ENCODE results near the gene ZCCHC14. TPM values are rescaled to one million over a fixed set of nuclear protein-coding genes. Genes with fewer than 3 reads are reported as not detected.

Gene ZCCHC14
- total and polyA plus RNA-seq, 2 donors (not counting 1 experiment from before 2014, with no cell fraction given): 0.70 to 4.4 TPM

GRCh38 chr16:87531418-87531817 lies 38.6 kb upstream of the ZCCHC14 start:
- no peaks in the 10 kb centered on the region for H3K4me1 Mint-ChIP-seq
- H3K27ac Mint-ChIP-seq: no peak overlapping the region
- WGBS (ENCODE audit: insufficient coverage): 89% methylated on average over 3 of the region's 3 CpGs
- Histone ChIP-seq H3K4me2 (replicated peaks; ENCODE audit: low read depth, low read length, poor library complexity, severe bottlenecking) (no peak overlapping the region), H4K20me1 (ENCODE audit: control insufficient read depth, insufficient read depth, low read length, poor library complexity, severe bottlenecking) (no peaks in the 10 kb centered on the region), H3K9me3 (ENCODE audit: control extremely low read depth in 1 of 3, control insufficient read depth in 2 of 3, insufficient read depth in 1 of 3, low read length in 2 of 3) (peaks cover 0 to 45% (median 6%) of the 10 kb centered on the region in 3 donors), H3K27ac (ENCODE audit: low read length in 2 of 2) (no peak overlapping the region), H3K27me3 (replicated peaks in 1 of 4; ENCODE audit: control extremely low read depth in 1 of 4, control insufficient read depth in 3 of 4, insufficient read depth in 4 of 4, low read length in 3 of 4) (peaks cover 0 to 20% (median 0%) of the 10 kb centered on the region in 4 experiments), H3K4me1 (ENCODE audit: control insufficient read depth in 2 of 2, insufficient read depth in 2 of 2, low read length in 2 of 2) (no peaks in the 10 kb centered on the region), H3K4me3 (ENCODE audit: control extremely low read depth in 1 of 5, extremely low read depth in 1 of 5, insufficient read depth in 1 of 5, low read depth in 2 of 5, low read length in 4 of 5) (no peak overlapping the region), H3K36me3 (replicated peaks in 1 of 2; ENCODE audit: control extremely low read depth in 1 of 2, control insufficient read depth in 1 of 2, extremely low read depth in 1 of 2, insufficient read depth in 2 of 2, low read length in 1 of 2) (no peaks in the 10 kb centered on the region), H3K79me2 (ENCODE audit: control insufficient read depth, insufficient read depth, low read length) (no peaks in the 10 kb centered on the region), H2AFZ (ENCODE audit: insufficient read depth, low read depth, low read length, poor library complexity, severe bottlenecking) (no peak overlapping the region), H3K9ac (ENCODE audit: low read length) (no peak overlapping the region)
- H3K27me3 Mint-ChIP-seq: peaks cover 51% of the 10 kb centered on the region
- ATAC-seq (ENCODE audit: low read depth) (no peak), DNase-seq (no peak)
- TF ChIP-seq EZH2 (IDR thresholded peaks at IDR 0.05; ENCODE audit: borderline replicate concordance, insufficient read depth, low read depth, low read length, poor library complexity, severe bottlenecking) (no peak), CTCF (IDR thresholded peaks at IDR 0.05) (no peak)
- ChIA-PET CTCF (no interaction called here), POLR2A (no interaction called here)
- no peak overlapping the region for H3K4me3 Mint-ChIP-seq
- intact Hi-C loops (cut with micrococcal nuclease): no loop called here
- peaks cover 12% of the 10 kb centered on the region for H3K9me3 Mint-ChIP-seq (ENCODE audit: insufficient read depth)

GRCh38 chr16:87528690-87529579 lies 36.1 kb upstream of the ZCCHC14 start:
- Mint-ChIP-seq H3K9me3 (ENCODE audit: insufficient read depth) (peaks cover 12% of the 10 kb centered on the region), H3K4me1 (no peaks in the 10 kb centered on the region), H3K27ac (no peak overlapping the region), H3K27me3 (peaks cover 59% of the 10 kb centered on the region), H3K4me3 (no peak overlapping the region)
- DNase-seq (no peak), ATAC-seq (ENCODE audit: low read depth) (no peak)
- Histone ChIP-seq H3K9ac (ENCODE audit: low read length) (no peak overlapping the region), H2AFZ (ENCODE audit: insufficient read depth, low read depth, low read length, poor library complexity, severe bottlenecking) (no peak overlapping the region), H3K4me2 (replicated peaks; ENCODE audit: low read depth, low read length, poor library complexity, severe bottlenecking) (no peak overlapping the region), H4K20me1 (ENCODE audit: control insufficient read depth, insufficient read depth, low read length, poor library complexity, severe bottlenecking) (no peaks in the 10 kb centered on the region), H3K4me1 (ENCODE audit: control insufficient read depth in 2 of 2, insufficient read depth in 2 of 2, low read length in 2 of 2) (no peaks in the 10 kb centered on the region), H3K4me3 (ENCODE audit: control extremely low read depth in 1 of 5, extremely low read depth in 1 of 5, insufficient read depth in 1 of 5, low read depth in 2 of 5, low read length in 4 of 5) (no peak overlapping the region), H3K79me2 (ENCODE audit: control insufficient read depth, insufficient read depth, low read length) (no peaks in the 10 kb centered on the region), H3K27me3 (replicated peaks in 1 of 4; ENCODE audit: control extremely low read depth in 1 of 4, control insufficient read depth in 3 of 4, insufficient read depth in 4 of 4, low read length in 3 of 4) (peaks cover 0 to 19% (median 0%) of the 10 kb centered on the region in 4 experiments), H3K9me3 (ENCODE audit: control extremely low read depth in 1 of 3, control insufficient read depth in 2 of 3, insufficient read depth in 1 of 3, low read length in 2 of 3) (peaks cover 0 to 36% (median 6%) of the 10 kb centered on the region in 3 donors), H3K36me3 (replicated peaks in 1 of 2; ENCODE audit: control extremely low read depth in 1 of 2, control insufficient read depth in 1 of 2, extremely low read depth in 1 of 2, insufficient read depth in 2 of 2, low read length in 1 of 2) (no peaks in the 10 kb centered on the region), H3K27ac (ENCODE audit: low read length in 2 of 2) (no peak overlapping the region)
- TF ChIP-seq EZH2 (IDR thresholded peaks at IDR 0.05; ENCODE audit: borderline replicate concordance, insufficient read depth, low read depth, low read length, poor library complexity, severe bottlenecking): no peak
- TF ChIP-seq CTCF (IDR thresholded peaks at IDR 0.05): no peak
- ChIA-PET POLR2A (no interaction called here), CTCF (no interaction called here)
- intact Hi-C loops (cut with micrococcal nuclease): no loop called here
- 86% methylated on average over 8 of the region's 10 CpGs for WGBS (ENCODE audit: insufficient coverage)

Data from B cell (primary cell).